AG04450 (cell line): ENCODE data around the gene SNURF. TPM values are rescaled to one million over a fixed set of nuclear protein-coding genes. Genes with fewer than 3 reads are reported as not detected.

Experiments used
- CTCF ChIA-PET: fragments of 300-600, 350-600 bp; formaldehyde crosslinking; extraction: SDS; loops from one replicate; lab custom pipeline; 2022; ENCODE audit warnings: antibody characterized with exemption, inconsistent platforms; lab: Charles Lee
- POLR2A ChIA-PET: fragments of 350-600 bp; formaldehyde crosslinking; extraction: SDS; loops from one replicate; lab custom pipeline; 2021; ENCODE audit warnings: antibody characterized with exemption, inconsistent platforms; lab: Yijun Ruan, JAX
- DNase-seq: peaks from one replicate; pipeline ENCODE4 v3.0.0-alpha.2; 2011; ENCODE audit warnings: low read depth, low spot score
- H3K27ac ChIP-seq: one replicate; pipeline ENCODE4 v1.5.1; 2012; ENCODE audit warnings: low read depth, low read length, control low read depth
- H3K27me3 ChIP-seq: one replicate; pipeline ENCODE4 v1.6.0; 2012; ENCODE audit warnings: low read length; ENCODE audit not compliant: control insufficient read depth, insufficient read depth
- H3K4me3 ChIP-seq: 2 replicates; pipeline ENCODE4 v1.5.1; 2011; ENCODE audit warnings: mild to moderate bottlenecking, low read depth, low read length, control low read depth
- H3K9me3 ChIP-seq: 2 replicates; pipeline ENCODE4 v1.5.1; 2012; ENCODE audit warnings: low read length; ENCODE audit not compliant: control insufficient read depth, insufficient read depth
- polyA plus RNA-seq: library from polyadenylated mRNA; depleted of rRNA; stranded (reverse); fragments of >200 nt; gene quantifications from 2 replicates; pipeline ENCODE4 v1.2.3, GENCODE V29; 2011; rRNA removed
- small RNA-seq: library from RNA; depleted of rRNA; stranded (forward); fragments of <200 nt; gene quantifications from one replicate; pipeline ENCODE3, GENCODE V24; 2012; ENCODE audit warnings: low read depth; ENCODE audit not compliant: insufficient read length
- TF ChIP-seq, protein P1 (sequence below): IDR thresholded peaks from 2 replicates; pipeline ENCODE4 v1.5.1; 2011; ENCODE audit warnings: low read depth, low read length, control low read depth, inconsistent platforms

The SNURF gene
- polyA plus RNA-seq, 1 experiment = 12.0 TPM

DNA sequence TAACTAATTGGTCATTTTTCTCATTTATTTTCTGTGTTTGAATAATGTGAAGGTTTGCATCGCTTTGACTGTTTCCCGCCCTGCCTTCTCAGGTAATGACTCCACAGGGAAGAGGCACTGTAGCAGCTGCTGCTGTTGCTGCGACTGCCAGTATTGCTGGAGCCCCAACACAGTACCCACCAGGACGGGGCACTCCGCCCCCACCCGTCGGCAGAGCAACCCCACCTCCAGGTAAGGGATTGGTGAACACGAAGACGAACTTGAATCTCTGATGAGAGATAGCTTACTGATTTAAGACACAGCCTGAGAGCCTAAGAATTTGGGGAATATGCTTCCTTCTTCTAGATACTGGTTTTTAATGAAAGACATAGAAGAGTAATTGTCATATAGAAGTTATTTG, 22.9 kb downstream of the SNURF start:
- DNase-seq = no peak
- CTCF ChIA-PET = no interaction called here
- POLR2A ChIA-PET = no interaction called here
- Histone ChIP-seq H3K27me3 (no peaks in the 10 kb centered on the region), H3K27ac (no peak overlapping the region), H3K9me3 (peaks cover 5% of the 10 kb centered on the region; the same call in 1 of the 2 replicates), H3K4me3 (no peak overlapping the region)
- TF ChIP-seq, protein P1, sequence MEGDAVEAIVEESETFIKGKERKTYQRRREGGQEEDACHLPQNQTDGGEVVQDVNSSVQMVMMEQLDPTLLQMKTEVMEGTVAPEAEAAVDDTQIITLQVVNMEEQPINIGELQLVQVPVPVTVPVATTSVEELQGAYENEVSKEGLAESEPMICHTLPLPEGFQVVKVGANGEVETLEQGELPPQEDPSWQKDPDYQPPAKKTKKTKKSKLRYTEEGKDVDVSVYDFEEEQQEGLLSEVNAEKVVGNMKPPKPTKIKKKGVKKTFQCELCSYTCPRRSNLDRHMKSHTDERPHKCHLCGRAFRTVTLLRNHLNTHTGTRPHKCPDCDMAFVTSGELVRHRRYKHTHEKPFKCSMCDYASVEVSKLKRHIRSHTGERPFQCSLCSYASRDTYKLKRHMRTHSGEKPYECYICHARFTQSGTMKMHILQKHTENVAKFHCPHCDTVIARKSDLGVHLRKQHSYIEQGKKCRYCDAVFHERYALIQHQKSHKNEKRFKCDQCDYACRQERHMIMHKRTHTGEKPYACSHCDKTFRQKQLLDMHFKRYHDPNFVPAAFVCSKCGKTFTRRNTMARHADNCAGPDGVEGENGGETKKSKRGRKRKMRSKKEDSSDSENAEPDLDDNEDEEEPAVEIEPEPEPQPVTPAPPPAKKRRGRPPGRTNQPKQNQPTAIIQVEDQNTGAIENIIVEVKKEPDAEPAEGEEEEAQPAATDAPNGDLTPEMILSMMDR = no peak

DNA sequence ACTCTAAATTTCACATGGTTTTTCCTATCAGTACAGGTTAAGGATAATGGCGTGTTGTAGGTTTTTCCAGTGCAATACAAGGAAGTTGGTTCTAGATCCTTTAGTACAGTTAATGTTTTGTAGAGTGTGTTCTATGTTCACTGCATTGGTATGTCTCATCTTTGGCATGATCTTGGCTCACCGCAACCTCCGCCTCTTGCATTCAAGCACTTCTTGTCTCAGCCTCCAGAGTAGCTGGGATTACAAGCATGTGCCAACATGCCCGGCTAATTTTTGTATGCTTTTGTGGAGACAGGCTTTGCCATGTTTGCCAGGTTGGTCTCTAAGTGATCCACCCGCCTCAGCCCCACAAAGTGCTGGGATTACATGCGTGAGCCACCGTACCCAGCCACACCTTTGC, 30.4 kb downstream of the SNURF start:
- TF ChIP-seq, protein P1 = no peak
- Histone ChIP-seq H3K27me3 (no peaks in the 10 kb centered on the region), H3K9me3 (no peaks in the 10 kb centered on the region; the same call in 1 of the 2 replicates), H3K27ac (no peak overlapping the region), H3K4me3 (no peak overlapping the region)
- no peak for DNase-seq
- POLR2A ChIA-PET = interaction anchor here (0.6 kb wide), 1 partner anchor 17 kb away, joined by 3 read pairs; no protein-coding TSS in a partner anchor
- CTCF ChIA-PET = no interaction called here

DNA sequence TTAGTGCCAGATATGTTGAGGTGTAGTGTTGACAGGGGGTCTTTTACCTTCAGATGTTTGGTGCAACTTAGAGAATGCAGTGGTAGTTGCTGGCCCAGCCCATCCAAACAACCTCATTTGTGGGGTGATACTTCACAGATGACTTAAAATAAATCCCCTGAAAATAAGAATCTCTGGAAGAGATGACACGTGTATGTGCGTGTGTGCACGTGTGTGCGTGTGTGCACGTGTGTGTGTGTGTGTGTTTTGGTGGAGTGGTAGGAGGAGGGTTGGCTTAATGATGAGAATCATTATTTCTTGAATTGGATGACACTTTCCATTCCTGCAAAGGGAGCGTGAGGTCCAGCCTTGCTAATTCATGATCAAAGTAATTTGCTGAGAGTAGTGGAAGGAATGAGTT, 31.9 kb downstream of the SNURF start:
- ChIA-PET POLR2A (no interaction called here), CTCF (no interaction called here)
- no peaks in the 10 kb centered on the region for H3K27me3 ChIP-seq
- no peak for DNase-seq
- no peak overlapping the region for H3K27ac ChIP-seq
- H3K4me3 ChIP-seq = no peak overlapping the region
- no peaks in the 10 kb centered on the region; the same call in 1 of the 2 replicates for H3K9me3 ChIP-seq
- TF ChIP-seq, protein P1 = no peak

Small RNAs within 50 kb of the gene (small RNA-seq; reads per million reads assigned to genes)
- gene AC090602.1 (not detected), gene AC124312.4 (not detected), gene AC124312.5 (not detected)

Other genes starting within 250 kb of the SNURF start
- gene SNRPN, start within 50 bp of the SNURF start, polyA plus RNA-seq = 254 and 282 TPM in 2 replicates